ENCODE data around the gene TMEM132C. TPM values are rescaled to one million over a fixed set of nuclear protein-coding genes. Genes with fewer than 3 reads are reported as not detected.

Gene TMEM132C
- total and polyA plus RNA-seq, 3 donors from 2014 or later, result 2.9 to 5.5 (median 3.3) TPM

- Histone ChIP-seq H3K4me3 (no peak overlapping the region), H3K27me3 (no peaks in the 10 kb centered on the region), H3K27ac (no peak overlapping the region), H3K36me3 (ENCODE audit: low read depth, missing control alignments) (no peaks in the 10 kb centered on the region), H3K9me3 (no peaks in the 10 kb centered on the region), H3K4me1 (no peaks in the 10 kb centered on the region)
- WGBS, 2 donors, result 23 to 41% methylated on average over 1 of the region's 1 CpG
- no peak for DNase-seq
- TF ChIP-seq POLR2A (IDR thresholded peaks at IDR 0.05), result no peak
- TF ChIP-seq CTCF (IDR thresholded peaks at IDR 0.05), result no peak
- intact Hi-C loops (cut with DNase I; ENCODE audit: low total_unique reads), result no loop called here
Measured at GRCh38 chr12:128649902-128650301, 382.9 kb downstream of the TMEM132C start.

GRCh38 chr12:128652136-128652751 lies 385.3 kb downstream of the TMEM132C start:
- H3K4me3 ChIP-seq, result no peak overlapping the region
- peak; percentile 17 for DNase-seq
- intact Hi-C loops (cut with DNase I; ENCODE audit: low total_unique reads), result no loop called here
- no peaks in the 10 kb centered on the region for H3K9me3 ChIP-seq
- no peak overlapping the region for H3K27ac ChIP-seq
- no peaks in the 10 kb centered on the region for H3K36me3 ChIP-seq (ENCODE audit: low read depth, missing control alignments)
- no peaks in the 10 kb centered on the region for H3K27me3 ChIP-seq
- WGBS, 2 donors, result 62 to 64% methylated on average over 17 of the region's 17 CpGs
- no peak for TF ChIP-seq POLR2A (IDR thresholded peaks at IDR 0.05)
- TF ChIP-seq CTCF (IDR thresholded peaks at IDR 0.05), result no peak
- no peaks in the 10 kb centered on the region for H3K4me1 ChIP-seq

GRCh38 chr12:128654468-128654867 lies 387.5 kb downstream of the TMEM132C start:
- no peak for DNase-seq
- Histone ChIP-seq H3K4me1 (no peaks in the 10 kb centered on the region), H3K27me3 (no peaks in the 10 kb centered on the region), H3K9me3 (no peaks in the 10 kb centered on the region), H3K4me3 (no peak overlapping the region), H3K27ac (no peak overlapping the region), H3K36me3 (ENCODE audit: low read depth, missing control alignments) (no peaks in the 10 kb centered on the region)
- TF ChIP-seq CTCF (IDR thresholded peaks at IDR 0.05), result no peak
- TF ChIP-seq POLR2A (IDR thresholded peaks at IDR 0.05), result no peak
- 79% methylated on average over 8 of the region's 8 CpGs for WGBS, 2 donors
- intact Hi-C loops (cut with DNase I; ENCODE audit: low total_unique reads), result no loop called here

GRCh38 chr12:128657378-128657777 lies 390.4 kb downstream of the TMEM132C start:
- no peak for DNase-seq
- intact Hi-C loops (cut with DNase I; ENCODE audit: low total_unique reads), result no loop called here
- Histone ChIP-seq H3K27ac (no peak overlapping the region), H3K36me3 (ENCODE audit: low read depth, missing control alignments) (no peaks in the 10 kb centered on the region), H3K4me1 (no peaks in the 10 kb centered on the region), H3K27me3 (no peaks in the 10 kb centered on the region), H3K9me3 (no peaks in the 10 kb centered on the region), H3K4me3 (no peak overlapping the region)
- TF ChIP-seq POLR2A (IDR thresholded peaks at IDR 0.05) (no peak), CTCF (IDR thresholded peaks at IDR 0.05) (no peak)
- 91 to 95% methylated on average over 3 of the region's 3 CpGs for WGBS, 2 donors
